Measurements from ENCODE around the gene P4HA1. TPM values are rescaled to one million over a fixed set of nuclear protein-coding genes. Genes with fewer than 3 reads are reported as not detected.

P4HA1 gene
- polyA plus RNA-seq (2011; rRNA removed) (176 and 245 TPM in 2 replicates), polyA minus RNA-seq (2011; rRNA and poly(A)+ RNA removed) (53.7 and 100 TPM in 2 replicates)

- CTCF ChIA-PET: interaction anchor here (0.5 to 4.3 kb wide), 28 partner anchors 8 to 1436 kb away, joined by 3 to 23 read pairs (median 4); partner anchors contain the start of gene NUDT13
- peak; percentile 56 for TF ChIP-seq CTCF (IDR thresholded peaks at IDR 0.05; ENCODE audit: low read depth, low read length)
- H3K9me3 ChIP-seq (ENCODE audit: control insufficient read depth, insufficient read depth, low read length): peaks cover 5% of the 10 kb centered on the region; the same call in 1 of the 2 replicates
- POLR2A ChIA-PET: interaction anchor here (0.6 to 3.2 kb wide), 17 partner anchors 11 to 797 kb away, joined by 3 to 26 read pairs (median 4); partner anchors contain the start of genes ECD, FAM149B1 and NUDT13
- H3K27me3 ChIP-seq (ENCODE audit: control insufficient read depth, insufficient read depth, low read length): no peaks in the 10 kb centered on the region
- peak within 1 kb of the TSS; percentile 95 for H3K27ac ChIP-seq (ENCODE audit: low read depth, low read length)
- peak within 1 kb of the TSS; percentile 90 for H3K4me3 ChIP-seq (ENCODE audit: low read depth, low read length)
- DNase-seq (ENCODE audit: low read depth, low spot score): peak; percentile 95
These were observed at the start of gene P4HA1 for GRCh38 chr10:73096449-73097304. Gene P4HA1, minus strand, starts transcription at chr10:73096866. Its CDS starts 21,983 bp downstream, at chr10:73074883.

- CTCF ChIA-PET: no interaction called here
- Histone ChIP-seq H3K27ac (ENCODE audit: low read depth, low read length) (no peak overlapping the region), H3K9me3 (ENCODE audit: control insufficient read depth, insufficient read depth, low read length) (no peaks in the 10 kb centered on the region), H3K4me3 (ENCODE audit: low read depth, low read length) (no peak overlapping the region), H3K27me3 (ENCODE audit: control insufficient read depth, insufficient read depth, low read length) (no peaks in the 10 kb centered on the region)
- no peak for DNase-seq (ENCODE audit: low read depth, low spot score)
- POLR2A ChIA-PET: no interaction called here
- no peak for TF ChIP-seq CTCF (IDR thresholded peaks at IDR 0.05; ENCODE audit: low read depth, low read length)
These were observed 44.9 kb upstream of the P4HA1 start for GRCh38 chr10:73141603-73142002.

- H3K9me3 ChIP-seq (ENCODE audit: control insufficient read depth, insufficient read depth, low read length): no peaks in the 10 kb centered on the region
- H3K27me3 ChIP-seq (ENCODE audit: control insufficient read depth, insufficient read depth, low read length): no peaks in the 10 kb centered on the region
- CTCF ChIA-PET: interaction anchor here (0.6 to 3.5 kb wide), 4 partner anchors 13 to 268 kb away, joined by 3 to 29 read pairs (median 5); no protein-coding TSS in a partner anchor
- no peak for TF ChIP-seq CTCF (IDR thresholded peaks at IDR 0.05; ENCODE audit: low read depth, low read length)
- no peak overlapping the region for H3K27ac ChIP-seq (ENCODE audit: low read depth, low read length)
- H3K4me3 ChIP-seq (ENCODE audit: low read depth, low read length): no peak overlapping the region
- no peak for DNase-seq (ENCODE audit: low read depth, low spot score)
- POLR2A ChIA-PET: no interaction called here
These were observed 42.6 kb upstream of the P4HA1 start for GRCh38 chr10:73139251-73139650.

- H3K9me3 ChIP-seq (ENCODE audit: control insufficient read depth, insufficient read depth, low read length): no peaks in the 10 kb centered on the region
- H3K4me3 ChIP-seq (ENCODE audit: low read depth, low read length): no peak overlapping the region
- no peak for TF ChIP-seq CTCF (IDR thresholded peaks at IDR 0.05; ENCODE audit: low read depth, low read length)
- DNase-seq (ENCODE audit: low read depth, low spot score): no peak
- POLR2A ChIA-PET: no interaction called here
- CTCF ChIA-PET: interaction anchor here (1.3 kb wide), 1 partner anchor 22 kb away, joined by 8 read pairs; no protein-coding TSS in a partner anchor
- H3K27me3 ChIP-seq (ENCODE audit: control insufficient read depth, insufficient read depth, low read length): no peaks in the 10 kb centered on the region
- H3K27ac ChIP-seq (ENCODE audit: low read depth, low read length): no peak overlapping the region
These were observed 40.0 kb upstream of the P4HA1 start for GRCh38 chr10:73136627-73137026.

- ChIA-PET POLR2A (no interaction called here), CTCF (interaction anchor here (2.6 kb wide), 1 partner anchor 25 kb away, joined by 9 read pairs; no protein-coding TSS in a partner anchor)
- no peak overlapping the region for H3K27ac ChIP-seq (ENCODE audit: low read depth, low read length)
- no peaks in the 10 kb centered on the region for H3K9me3 ChIP-seq (ENCODE audit: control insufficient read depth, insufficient read depth, low read length)
- no peaks in the 10 kb centered on the region for H3K27me3 ChIP-seq (ENCODE audit: control insufficient read depth, insufficient read depth, low read length)
- no peak for TF ChIP-seq CTCF (IDR thresholded peaks at IDR 0.05; ENCODE audit: low read depth, low read length)
- no peak overlapping the region for H3K4me3 ChIP-seq (ENCODE audit: low read depth, low read length)
- DNase-seq (ENCODE audit: low read depth, low spot score): no peak
These were observed 38.1 kb upstream of the P4HA1 start for GRCh38 chr10:73134727-73135126.

Measured in AG04450 (cell line).